ENCODE results near the gene SMIM20.

DNA sequence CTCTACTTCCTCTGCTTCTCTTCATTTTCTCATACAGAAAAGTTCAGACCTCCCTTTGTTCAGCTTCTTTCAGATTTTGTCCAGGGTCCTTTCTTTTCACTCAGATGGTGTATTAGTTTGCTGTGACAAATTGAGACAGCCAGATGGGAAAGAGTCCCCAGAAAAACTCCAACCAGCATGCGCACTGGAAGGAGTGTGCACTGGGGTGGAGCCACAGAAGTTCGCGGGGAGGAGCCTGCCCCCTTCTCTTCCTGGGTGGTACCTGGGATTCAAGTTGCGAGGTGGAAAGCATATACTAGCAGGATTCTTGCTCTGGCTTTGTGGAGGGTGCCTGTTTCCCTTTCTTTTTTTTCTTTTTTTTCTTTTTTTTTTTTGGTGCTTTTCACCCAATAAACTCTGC is 51.6 kb downstream of the SMIM20 start:
- TF ChIP-seq, protein P1, sequence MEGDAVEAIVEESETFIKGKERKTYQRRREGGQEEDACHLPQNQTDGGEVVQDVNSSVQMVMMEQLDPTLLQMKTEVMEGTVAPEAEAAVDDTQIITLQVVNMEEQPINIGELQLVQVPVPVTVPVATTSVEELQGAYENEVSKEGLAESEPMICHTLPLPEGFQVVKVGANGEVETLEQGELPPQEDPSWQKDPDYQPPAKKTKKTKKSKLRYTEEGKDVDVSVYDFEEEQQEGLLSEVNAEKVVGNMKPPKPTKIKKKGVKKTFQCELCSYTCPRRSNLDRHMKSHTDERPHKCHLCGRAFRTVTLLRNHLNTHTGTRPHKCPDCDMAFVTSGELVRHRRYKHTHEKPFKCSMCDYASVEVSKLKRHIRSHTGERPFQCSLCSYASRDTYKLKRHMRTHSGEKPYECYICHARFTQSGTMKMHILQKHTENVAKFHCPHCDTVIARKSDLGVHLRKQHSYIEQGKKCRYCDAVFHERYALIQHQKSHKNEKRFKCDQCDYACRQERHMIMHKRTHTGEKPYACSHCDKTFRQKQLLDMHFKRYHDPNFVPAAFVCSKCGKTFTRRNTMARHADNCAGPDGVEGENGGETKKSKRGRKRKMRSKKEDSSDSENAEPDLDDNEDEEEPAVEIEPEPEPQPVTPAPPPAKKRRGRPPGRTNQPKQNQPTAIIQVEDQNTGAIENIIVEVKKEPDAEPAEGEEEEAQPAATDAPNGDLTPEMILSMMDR (conservative IDR thresholded peaks at IDR 0.05; ENCODE audit: low read depth, low read length), result no peak
- TF ChIP-seq POLR2A (IDR thresholded peaks at IDR 0.05; ENCODE audit: low read depth, low read length), result no peak
- no peak for TF ChIP-seq CHD1 (IDR thresholded peaks at IDR 0.05; ENCODE audit: low read depth, low read length)
- TF ChIP-seq MXI1 (IDR thresholded peaks at IDR 0.05; ENCODE audit: borderline replicate concordance, low read depth, low read length), result no peak
- no peak for TF ChIP-seq RAD21 (IDR thresholded peaks at IDR 0.05; ENCODE audit: low read length)

Measured in IMR-90 (cell line).